ENCODE data around the gene GSTT2B. TPM values are rescaled to one million over a fixed set of nuclear protein-coding genes. Genes with fewer than 3 reads are reported as not detected.

Gene GSTT2B
- polyA plus RNA-seq, 1 of the 3 experiments (the other 2 are of a cell fraction), result 32.8 TPM

DNA sequence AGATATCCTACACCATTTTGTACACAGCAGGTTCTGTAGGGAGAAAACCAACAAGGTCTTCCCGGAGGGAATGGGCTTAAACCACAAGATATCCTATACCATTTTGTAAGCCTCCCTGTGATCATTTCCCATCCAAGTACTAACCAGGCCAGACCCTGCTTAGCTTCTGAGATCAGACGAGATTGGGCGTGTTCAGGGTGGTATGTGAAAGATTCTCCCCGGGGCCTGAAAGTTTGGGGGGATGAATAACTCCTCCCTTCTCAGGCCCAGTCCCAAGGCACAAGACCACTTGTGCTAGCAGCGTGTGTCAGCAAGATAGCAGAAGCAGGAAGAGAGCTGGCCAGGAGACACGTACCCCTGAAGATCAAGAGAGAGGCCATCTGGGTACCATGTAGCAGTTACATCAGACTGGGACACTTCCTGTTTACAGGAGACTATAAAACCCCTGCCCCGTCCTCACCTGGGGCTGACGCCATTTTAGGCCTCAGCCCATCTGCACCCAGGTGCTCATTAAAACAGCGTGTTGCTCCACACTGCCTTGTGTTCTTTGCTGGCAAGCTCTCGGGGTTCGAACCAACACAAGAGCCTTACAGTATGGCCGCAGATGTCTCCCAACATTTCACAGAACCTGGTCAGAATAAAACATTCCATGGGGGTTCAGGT, 49.5 kb downstream of the GSTT2B start:
- TF ChIP-seq JUND (IDR thresholded peaks at IDR 0.05) (no peak), MEF2A (IDR thresholded peaks at IDR 0.05; ENCODE audit: borderline replicate concordance, low read depth) (no peak), SMC3 (IDR thresholded peaks at IDR 0.05; ENCODE audit: low read depth, low read length) (no peak), SIN3A (IDR thresholded peaks at IDR 0.05; ENCODE audit: borderline replicate concordance, low read depth, low read length) (no peak), TEAD4 (IDR thresholded peaks at IDR 0.05; ENCODE audit: borderline replicate concordance, insufficient read depth) (no peak), TAF1 (IDR thresholded peaks at IDR 0.05; ENCODE audit: borderline replicate concordance, low read depth, low read length) (no peak), FOXJ3 (CRISPR knock-in tag; IDR thresholded peaks at IDR 0.05) (no peak), FOSL2 (IDR thresholded peaks at IDR 0.05; ENCODE audit: borderline replicate concordance, low read depth) (no peak), GATA2 (CRISPR knock-in tag; IDR thresholded peaks at IDR 0.05) (no peak), NRF1 (IDR thresholded peaks at IDR 0.05; ENCODE audit: low read depth, low read length) (no peak), RXRA (IDR thresholded peaks at IDR 0.05; ENCODE audit: borderline replicate concordance, low read depth) (no peak), YY1 (IDR thresholded peaks at IDR 0.05; ENCODE audit: low read depth) (no peak)
- TF ChIP-seq, protein P1, sequence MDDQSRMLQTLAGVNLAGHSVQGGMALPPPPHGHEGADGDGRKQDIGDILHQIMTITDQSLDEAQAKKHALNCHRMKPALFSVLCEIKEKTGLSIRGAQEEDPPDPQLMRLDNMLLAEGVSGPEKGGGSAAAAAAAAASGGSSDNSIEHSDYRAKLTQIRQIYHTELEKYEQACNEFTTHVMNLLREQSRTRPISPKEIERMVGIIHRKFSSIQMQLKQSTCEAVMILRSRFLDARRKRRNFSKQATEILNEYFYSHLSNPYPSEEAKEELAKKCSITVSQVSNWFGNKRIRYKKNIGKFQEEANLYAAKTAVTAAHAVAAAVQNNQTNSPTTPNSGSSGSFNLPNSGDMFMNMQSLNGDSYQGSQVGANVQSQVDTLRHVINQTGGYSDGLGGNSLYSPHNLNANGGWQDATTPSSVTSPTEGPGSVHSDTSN (IDR thresholded peaks at IDR 0.05), result no peak
- TF ChIP-seq, protein P2, sequence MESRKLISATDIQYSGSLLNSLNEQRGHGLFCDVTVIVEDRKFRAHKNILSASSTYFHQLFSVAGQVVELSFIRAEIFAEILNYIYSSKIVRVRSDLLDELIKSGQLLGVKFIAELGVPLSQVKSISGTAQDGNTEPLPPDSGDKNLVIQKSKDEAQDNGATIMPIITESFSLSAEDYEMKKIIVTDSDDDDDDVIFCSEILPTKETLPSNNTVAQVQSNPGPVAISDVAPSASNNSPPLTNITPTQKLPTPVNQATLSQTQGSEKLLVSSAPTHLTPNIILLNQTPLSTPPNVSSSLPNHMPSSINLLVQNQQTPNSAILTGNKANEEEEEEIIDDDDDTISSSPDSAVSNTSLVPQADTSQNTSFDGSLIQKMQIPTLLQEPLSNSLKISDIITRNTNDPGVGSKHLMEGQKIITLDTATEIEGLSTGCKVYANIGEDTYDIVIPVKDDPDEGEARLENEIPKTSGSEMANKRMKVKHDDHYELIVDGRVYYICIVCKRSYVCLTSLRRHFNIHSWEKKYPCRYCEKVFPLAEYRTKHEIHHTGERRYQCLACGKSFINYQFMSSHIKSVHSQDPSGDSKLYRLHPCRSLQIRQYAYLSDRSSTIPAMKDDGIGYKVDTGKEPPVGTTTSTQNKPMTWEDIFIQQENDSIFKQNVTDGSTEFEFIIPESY (IDR thresholded peaks at IDR 0.05; ENCODE audit: borderline replicate concordance, low read depth), result no peak
- TF ChIP-seq, protein P3, sequence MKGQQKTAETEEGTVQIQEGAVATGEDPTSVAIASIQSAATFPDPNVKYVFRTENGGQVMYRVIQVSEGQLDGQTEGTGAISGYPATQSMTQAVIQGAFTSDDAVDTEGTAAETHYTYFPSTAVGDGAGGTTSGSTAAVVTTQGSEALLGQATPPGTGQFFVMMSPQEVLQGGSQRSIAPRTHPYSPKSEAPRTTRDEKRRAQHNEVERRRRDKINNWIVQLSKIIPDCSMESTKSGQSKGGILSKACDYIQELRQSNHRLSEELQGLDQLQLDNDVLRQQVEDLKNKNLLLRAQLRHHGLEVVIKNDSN (IDR thresholded peaks at IDR 0.05; ENCODE audit: borderline replicate concordance, low read depth), result no peak
- TF ChIP-seq, protein P4, sequence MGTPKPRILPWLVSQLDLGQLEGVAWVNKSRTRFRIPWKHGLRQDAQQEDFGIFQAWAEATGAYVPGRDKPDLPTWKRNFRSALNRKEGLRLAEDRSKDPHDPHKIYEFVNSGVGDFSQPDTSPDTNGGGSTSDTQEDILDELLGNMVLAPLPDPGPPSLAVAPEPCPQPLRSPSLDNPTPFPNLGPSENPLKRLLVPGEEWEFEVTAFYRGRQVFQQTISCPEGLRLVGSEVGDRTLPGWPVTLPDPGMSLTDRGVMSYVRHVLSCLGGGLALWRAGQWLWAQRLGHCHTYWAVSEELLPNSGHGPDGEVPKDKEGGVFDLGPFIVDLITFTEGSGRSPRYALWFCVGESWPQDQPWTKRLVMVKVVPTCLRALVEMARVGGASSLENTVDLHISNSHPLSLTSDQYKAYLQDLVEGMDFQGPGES (IDR thresholded peaks at IDR 0.05; ENCODE audit: low read depth, low read length), result no peak
- no peaks in the 10 kb centered on the region for H4K20me1 ChIP-seq (ENCODE audit: insufficient read depth)
- H3K9me2 ChIP-seq, result no peaks in the 10 kb centered on the region
- H3K4me3 ChIP-seq (ENCODE audit: low read depth in 2 of 2, low read length in 1 of 2), result no peak overlapping the region
- peaks cover 0 to 9% of the 10 kb centered on the region in 2 experiments; a peak in 2 of 4 replicates for H3K4me1 ChIP-seq (ENCODE audit: control insufficient read depth in 1 of 2, insufficient read depth in 2 of 2, low read depth in 1 of 2, low read length in 1 of 2)
- H2AFZ ChIP-seq (ENCODE audit: low read depth), result no peak overlapping the region
- H3K4me2 ChIP-seq, result no peak overlapping the region
- no peaks in the 10 kb centered on the region for H3K9me3 ChIP-seq
- no peaks in the 10 kb centered on the region for H3K36me3 ChIP-seq (replicated peaks in 1 of 2; ENCODE audit: control insufficient read depth in 1 of 2, insufficient read depth in 2 of 2, low read length in 1 of 2)
- H3K79me2 ChIP-seq (ENCODE audit: insufficient read depth), result no peaks in the 10 kb centered on the region
- no peak overlapping the region for H3K9ac ChIP-seq
- 89% methylated on average over 12 of the region's 12 CpGs for WGBS (ENCODE audit: low lambda C conversion rate)
- H3K27me3 ChIP-seq (ENCODE audit: insufficient read depth), result no peaks in the 10 kb centered on the region
- no peak overlapping the region for H3K27ac ChIP-seq (ENCODE audit: low read depth in 2 of 2, low read length in 1 of 2)
- ChIA-PET CTCF (interaction anchor here (0.8 to 1.8 kb wide), 4 partner anchors 9 to 62 kb away, joined by 3 to 6 read pairs (median 4); no protein-coding TSS in a partner anchor), POLR2A (interaction anchor here (2.6 kb wide), 1 partner anchor 17 kb away, joined by 15 read pairs; the partner anchor contains the start of gene MIF)
- no peak for DNase-seq
- peaks cover 14% of the 10 kb centered on the region for H3F3A ChIP-seq (replicated peaks; ENCODE audit: insufficient read depth)
